ENCODE measurements around the gene JPH2. TPM values are rescaled to one million over a fixed set of nuclear protein-coding genes. Genes with fewer than 3 reads are reported as not detected.

JPH2 gene
- total RNA-seq, 1 donor from 2014 or later = 7.9 TPM

DNA sequence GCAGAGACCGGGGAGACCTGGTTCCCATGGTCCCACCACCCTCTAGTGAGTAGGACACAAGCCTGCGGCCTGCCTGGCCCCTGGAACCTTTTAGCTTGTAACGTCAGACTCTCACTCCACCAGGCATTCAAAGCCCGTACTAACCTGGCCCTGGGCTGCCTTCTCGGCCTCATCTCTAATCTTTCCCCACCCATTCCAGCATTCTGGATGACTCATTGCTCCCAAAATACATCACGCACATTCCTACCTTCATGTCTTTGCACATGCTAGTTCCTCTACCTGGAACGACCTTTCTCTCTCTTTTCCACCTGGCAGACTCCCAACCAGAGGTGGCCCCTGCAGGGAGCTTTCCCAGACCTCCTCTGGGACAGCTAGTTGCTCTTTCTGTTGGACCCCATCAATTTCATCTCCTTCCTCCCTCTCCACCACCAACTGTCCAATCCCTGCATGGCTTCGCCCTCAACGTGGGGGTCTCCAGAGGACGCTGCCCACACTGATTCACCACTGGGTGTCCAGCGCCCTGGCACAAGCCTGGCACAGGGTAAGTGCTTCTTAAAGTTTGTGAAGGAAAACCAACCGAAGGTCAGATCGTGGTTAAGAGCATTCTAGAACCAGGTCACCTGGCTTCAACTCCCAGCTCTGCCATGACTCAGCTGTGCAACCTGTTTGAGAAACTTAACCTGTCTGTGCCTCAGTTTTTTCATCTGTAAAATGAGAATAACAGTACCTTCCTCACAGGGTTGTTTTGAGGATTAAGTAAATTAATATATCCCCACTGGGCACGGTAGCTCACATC is 35.2 kb downstream of the JPH2 start:
- no peaks in the 10 kb centered on the region for H3K9me3 ChIP-seq
- ATAC-seq (no peak), DNase-seq (no peak)
- H3K4me3 ChIP-seq = no peak overlapping the region
- no peaks in the 10 kb centered on the region for H3K36me3 ChIP-seq
- TF ChIP-seq, protein P1, sequence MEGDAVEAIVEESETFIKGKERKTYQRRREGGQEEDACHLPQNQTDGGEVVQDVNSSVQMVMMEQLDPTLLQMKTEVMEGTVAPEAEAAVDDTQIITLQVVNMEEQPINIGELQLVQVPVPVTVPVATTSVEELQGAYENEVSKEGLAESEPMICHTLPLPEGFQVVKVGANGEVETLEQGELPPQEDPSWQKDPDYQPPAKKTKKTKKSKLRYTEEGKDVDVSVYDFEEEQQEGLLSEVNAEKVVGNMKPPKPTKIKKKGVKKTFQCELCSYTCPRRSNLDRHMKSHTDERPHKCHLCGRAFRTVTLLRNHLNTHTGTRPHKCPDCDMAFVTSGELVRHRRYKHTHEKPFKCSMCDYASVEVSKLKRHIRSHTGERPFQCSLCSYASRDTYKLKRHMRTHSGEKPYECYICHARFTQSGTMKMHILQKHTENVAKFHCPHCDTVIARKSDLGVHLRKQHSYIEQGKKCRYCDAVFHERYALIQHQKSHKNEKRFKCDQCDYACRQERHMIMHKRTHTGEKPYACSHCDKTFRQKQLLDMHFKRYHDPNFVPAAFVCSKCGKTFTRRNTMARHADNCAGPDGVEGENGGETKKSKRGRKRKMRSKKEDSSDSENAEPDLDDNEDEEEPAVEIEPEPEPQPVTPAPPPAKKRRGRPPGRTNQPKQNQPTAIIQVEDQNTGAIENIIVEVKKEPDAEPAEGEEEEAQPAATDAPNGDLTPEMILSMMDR (IDR thresholded peaks at IDR 0.05) = no peak
- H3K27ac ChIP-seq = no peak overlapping the region
- no peaks in the 10 kb centered on the region for H3K27me3 ChIP-seq
- no peaks in the 10 kb centered on the region for H3K4me1 ChIP-seq
- intact Hi-C loops (cut with DNase I) = no loop called here

DNA sequence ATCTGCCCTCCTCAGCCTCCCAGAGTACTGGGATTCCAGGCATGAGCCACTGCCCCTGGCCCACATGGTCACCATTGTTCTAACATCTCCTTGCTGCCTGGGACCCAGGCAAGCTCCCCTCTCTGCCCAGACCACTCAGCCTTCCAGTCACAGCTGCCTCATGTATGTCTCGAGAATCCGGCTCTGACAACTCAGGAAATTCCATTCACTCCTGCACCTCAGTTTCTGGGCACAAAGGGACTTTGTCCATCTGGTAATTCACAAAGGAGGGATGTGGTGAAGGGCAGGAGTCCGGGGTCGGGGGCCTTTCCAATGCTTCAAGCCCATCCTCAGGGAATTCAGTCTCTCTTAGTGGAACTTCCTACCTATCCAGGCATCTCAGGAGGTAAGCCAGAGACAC is 40.7 kb downstream of the JPH2 start:
- Histone ChIP-seq H3K9me3 (no peaks in the 10 kb centered on the region), H3K27ac (no peak overlapping the region), H3K36me3 (no peaks in the 10 kb centered on the region), H3K4me3 (no peak overlapping the region), H3K27me3 (no peaks in the 10 kb centered on the region), H3K4me1 (no peaks in the 10 kb centered on the region)
- TF ChIP-seq, protein P1 (IDR thresholded peaks at IDR 0.05) = no peak
- no peak for DNase-seq
- intact Hi-C loops (cut with DNase I) = no loop called here
- no peak for ATAC-seq

DNA sequence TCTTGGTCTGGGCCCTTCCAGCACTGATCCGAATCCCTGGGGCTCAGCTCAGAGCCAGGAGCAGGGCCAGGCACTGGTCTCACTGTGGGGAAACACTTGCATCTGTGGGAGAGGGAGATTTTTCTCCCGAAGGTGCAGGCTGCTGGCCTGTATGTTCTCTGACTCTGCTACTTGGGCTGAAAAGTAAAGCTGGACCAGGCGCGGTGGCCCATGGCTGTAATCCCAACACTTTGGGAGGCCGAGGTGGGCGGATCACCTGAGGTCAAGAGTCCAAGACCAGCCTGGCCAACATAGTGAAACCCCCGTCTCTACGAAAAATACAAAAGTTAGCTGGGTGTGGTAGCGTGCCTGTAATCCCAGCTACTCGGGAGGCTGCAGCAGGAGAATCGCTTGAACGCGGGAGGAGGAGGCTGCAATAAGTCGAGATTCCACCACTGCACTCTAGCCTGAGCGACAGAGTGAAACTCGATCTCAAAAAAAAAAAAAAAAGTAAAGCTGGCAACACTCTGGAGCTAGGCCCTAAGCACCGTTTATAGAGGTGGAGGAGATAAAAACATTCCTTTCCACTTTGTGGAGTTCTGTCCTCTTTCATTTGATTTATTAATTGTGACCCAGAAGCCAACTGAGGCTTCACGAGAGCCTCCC is 41.7 kb downstream of the JPH2 start:
- intact Hi-C loops (cut with DNase I) = no loop called here
- Histone ChIP-seq H3K4me1 (no peaks in the 10 kb centered on the region), H3K27me3 (no peaks in the 10 kb centered on the region), H3K27ac (no peak overlapping the region), H3K9me3 (no peaks in the 10 kb centered on the region), H3K36me3 (no peaks in the 10 kb centered on the region), H3K4me3 (no peak overlapping the region)
- no peak for DNase-seq
- no peak for ATAC-seq
- TF ChIP-seq, protein P1 (IDR thresholded peaks at IDR 0.05) = no peak

DNA sequence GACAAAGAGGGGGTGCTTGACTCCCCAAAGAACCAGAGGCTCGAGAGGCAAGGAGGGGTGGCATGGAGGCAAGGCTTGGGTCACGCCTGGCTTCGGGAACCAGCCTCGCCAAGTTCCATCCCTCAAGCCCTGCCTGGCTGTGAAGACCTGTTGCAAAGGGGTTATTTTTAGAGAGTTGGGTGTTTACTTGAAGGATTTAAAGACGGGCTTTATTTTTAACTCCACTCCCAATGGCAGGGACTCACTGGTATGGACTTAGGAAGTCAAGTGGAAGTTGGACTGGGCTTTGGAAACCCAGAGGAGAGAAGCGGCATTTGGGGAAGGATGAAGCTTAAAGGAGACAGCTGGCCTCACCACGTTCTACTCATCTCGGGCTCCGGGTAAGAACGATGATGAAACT is 43.1 kb downstream of the JPH2 start:
- intact Hi-C loops (cut with DNase I) = no loop called here
- TF ChIP-seq, protein P1 (IDR thresholded peaks at IDR 0.05) = no peak
- no peak overlapping the region for H3K4me3 ChIP-seq
- H3K36me3 ChIP-seq = no peaks in the 10 kb centered on the region
- no peaks in the 10 kb centered on the region for H3K27me3 ChIP-seq
- H3K27ac ChIP-seq = no peak overlapping the region
- ATAC-seq = no peak
- H3K9me3 ChIP-seq = no peaks in the 10 kb centered on the region
- H3K4me1 ChIP-seq = no peaks in the 10 kb centered on the region
- no peak for DNase-seq

DNA sequence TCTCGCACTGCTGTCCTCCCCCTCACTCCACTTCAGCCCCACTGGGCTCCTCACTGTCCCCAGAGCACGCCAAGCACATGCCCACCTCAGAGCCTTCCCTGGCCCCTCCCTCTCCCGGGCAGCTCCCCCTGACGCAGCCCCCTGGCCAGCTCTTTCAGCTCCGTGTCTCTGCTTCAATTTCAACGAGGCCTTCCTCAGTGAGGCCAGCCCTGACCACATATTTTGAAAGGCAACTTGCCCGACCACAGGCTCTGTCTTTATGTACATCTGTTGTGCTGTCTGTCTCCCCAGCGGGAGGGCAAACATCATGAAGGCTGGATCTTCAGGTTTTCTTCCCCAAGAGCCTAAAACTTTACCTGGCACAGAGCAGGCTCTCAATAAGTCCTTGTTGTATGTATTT is 44.6 kb downstream of the JPH2 start:
- intact Hi-C loops (cut with DNase I) = no loop called here
- Histone ChIP-seq H3K27ac (no peak overlapping the region), H3K4me1 (no peaks in the 10 kb centered on the region), H3K36me3 (no peaks in the 10 kb centered on the region), H3K9me3 (no peaks in the 10 kb centered on the region), H3K4me3 (no peak overlapping the region), H3K27me3 (no peaks in the 10 kb centered on the region)
- TF ChIP-seq, protein P1 (IDR thresholded peaks at IDR 0.05) = no peak
- no peak for ATAC-seq
- no peak for DNase-seq
